Measurements from ENCODE around the gene HOXA3. TPM values are rescaled to one million over a fixed set of nuclear protein-coding genes. Genes with fewer than 3 reads are reported as not detected.
A peak's percentile ranks its signal among the peaks of the same experiment; 100 is the strongest.

HOXA3 gene
- total and polyA plus RNA-seq, 2 donors = 9.0 to 11.4 TPM

DNA sequence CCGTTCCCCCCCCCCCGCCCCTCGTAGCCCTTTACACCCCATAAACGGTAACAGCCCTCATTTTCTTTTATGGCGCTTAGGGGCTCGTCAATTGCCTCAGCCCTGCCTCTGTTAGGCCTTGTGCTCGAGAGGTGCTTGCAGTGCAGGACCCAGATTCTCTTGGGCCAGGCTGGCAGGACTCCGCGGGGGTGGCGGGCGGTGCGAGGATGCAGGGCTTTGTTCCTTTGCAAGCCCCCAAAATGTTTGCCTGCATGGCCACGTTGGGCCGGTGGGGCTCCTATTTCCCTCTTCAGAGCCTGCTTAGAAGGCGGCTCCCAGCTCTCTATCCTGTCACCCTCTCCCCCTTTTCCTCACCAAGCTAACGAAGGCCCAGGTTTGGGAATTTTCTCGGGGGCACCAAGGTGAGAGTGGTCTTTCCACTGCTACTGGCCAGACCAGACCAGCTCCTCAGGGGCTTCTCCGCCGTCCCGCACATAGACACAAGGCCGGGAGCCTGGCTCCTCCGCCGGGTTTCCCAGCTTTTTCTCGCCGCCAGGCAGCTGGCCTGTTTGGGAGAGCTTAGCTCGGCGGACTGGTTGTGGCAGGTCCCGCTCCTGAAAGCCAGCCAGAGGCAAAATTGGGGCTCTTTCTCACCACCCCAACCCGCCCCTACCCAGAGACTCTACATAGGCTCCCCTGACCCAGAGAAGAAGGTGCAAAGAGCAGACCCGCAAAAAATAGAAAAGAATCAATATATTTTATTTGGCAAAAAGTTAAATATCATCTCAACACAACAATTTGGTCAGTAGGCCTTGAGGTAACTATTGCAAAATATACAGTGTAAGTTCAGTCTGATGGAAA is 9.6 kb upstream of the HOXA3 start:
- 43% methylated on average over 30 of the region's 30 CpGs for WGBS
- peak overlapping the region; percentile 60 for H3K4me3 ChIP-seq (ENCODE audit: low read depth, low read length)
- no peaks in the 10 kb centered on the region for H3K36me3 ChIP-seq (ENCODE audit: insufficient read depth)
- H3K4me1 ChIP-seq (ENCODE audit: insufficient read depth) = no peaks in the 10 kb centered on the region
- no peak for DNase-seq (ENCODE audit: extremely low spot score)
- H3K27ac ChIP-seq (ENCODE audit: low read depth) = peak overlapping the region; percentile 62

DNA sequence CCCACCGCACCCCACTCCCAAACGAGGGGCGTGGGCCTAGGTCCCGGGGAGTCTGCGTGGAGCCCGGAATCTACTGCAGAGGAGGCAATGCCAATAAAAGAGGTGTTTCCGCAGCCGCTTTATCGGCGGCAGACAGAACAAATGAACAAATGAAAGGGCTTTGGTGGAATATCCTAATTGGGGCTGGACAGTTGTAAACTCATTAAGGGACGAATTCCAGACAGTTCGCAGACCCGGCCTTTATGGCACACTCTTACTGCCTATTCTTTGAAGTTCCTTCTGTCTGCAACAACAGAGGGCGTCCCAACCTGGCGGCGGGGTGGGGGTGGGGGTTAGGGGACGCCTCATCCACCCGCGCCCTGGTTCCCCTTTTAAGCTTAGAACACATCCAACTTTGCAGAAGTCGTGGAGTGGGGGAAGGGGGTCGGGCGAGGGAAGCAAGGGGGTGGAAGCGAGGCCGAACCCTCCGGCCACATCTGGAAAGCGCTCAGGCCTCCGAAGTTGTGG is 8.9 kb upstream of the HOXA3 start:
- Histone ChIP-seq H3K4me3 (ENCODE audit: low read depth, low read length) (peak overlapping the region; percentile 60), H3K27ac (ENCODE audit: low read depth) (no peak overlapping the region), H3K36me3 (ENCODE audit: insufficient read depth) (no peaks in the 10 kb centered on the region), H3K4me1 (ENCODE audit: insufficient read depth) (no peaks in the 10 kb centered on the region)
- 8% methylated on average over 27 of the region's 27 CpGs for WGBS
- DNase-seq (ENCODE audit: extremely low spot score) = no peak

DNA sequence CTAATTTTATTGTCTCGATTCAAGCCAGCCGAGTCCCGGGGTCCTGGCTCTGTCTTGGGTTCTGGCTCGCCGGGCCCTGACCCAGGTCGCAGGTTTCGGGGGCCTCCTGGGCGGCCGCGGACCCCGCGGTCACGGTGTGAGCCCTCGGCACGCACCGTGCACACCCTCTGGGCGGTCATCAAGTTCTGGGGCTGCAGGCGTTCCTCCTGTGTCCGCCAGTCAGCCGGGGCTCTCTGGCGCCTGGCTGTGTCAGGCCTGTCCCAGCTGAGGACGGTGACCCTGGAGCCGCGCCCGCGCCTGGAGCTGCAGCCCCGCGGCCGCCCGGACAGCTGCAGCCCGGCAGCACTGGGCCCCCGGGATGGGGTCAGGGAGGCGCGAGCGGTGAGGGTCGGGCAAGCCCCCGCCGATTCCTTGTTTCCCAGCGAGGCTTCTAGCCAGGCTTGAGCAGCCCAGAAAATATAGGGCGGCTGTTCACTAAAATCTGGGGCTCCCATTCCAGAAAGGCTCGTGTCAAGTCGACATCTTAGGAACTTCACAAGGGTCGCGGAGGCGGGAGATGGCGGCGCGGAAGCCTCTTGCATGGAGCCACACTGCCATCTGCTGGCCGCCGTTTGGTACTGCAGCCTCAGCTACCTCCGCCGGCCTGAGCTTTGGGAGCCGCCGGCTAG is 8.3 kb upstream of the HOXA3 start:
- Histone ChIP-seq H3K4me3 (ENCODE audit: low read depth, low read length) (peak overlapping the region; percentile 60), H3K4me1 (ENCODE audit: insufficient read depth) (no peaks in the 10 kb centered on the region), H3K36me3 (ENCODE audit: insufficient read depth) (no peaks in the 10 kb centered on the region), H3K27ac (ENCODE audit: low read depth) (peak overlapping the region; percentile 56)
- WGBS = 4% methylated on average over 54 of the region's 54 CpGs
- no peak for DNase-seq (ENCODE audit: extremely low spot score)

- Histone ChIP-seq H3K27ac (ENCODE audit: low read depth) (peak overlapping the region; percentile 56), H3K4me1 (ENCODE audit: insufficient read depth) (no peaks in the 10 kb centered on the region), H3K36me3 (ENCODE audit: insufficient read depth) (no peaks in the 10 kb centered on the region), H3K4me3 (ENCODE audit: low read depth, low read length) (peak overlapping the region; percentile 60)
- WGBS = 77% methylated on average over 23 of the region's 23 CpGs
- no peak for DNase-seq (ENCODE audit: extremely low spot score)
Measured at GRCh38 chr7:27160145-27160545, 7.8 kb upstream of the HOXA3 start.

GRCh38 chr7:27159266-27160144 is 7.1 kb upstream of the HOXA3 start:
- no peak overlapping the region for H3K4me3 ChIP-seq (ENCODE audit: low read depth, low read length)
- H3K36me3 ChIP-seq (ENCODE audit: insufficient read depth) = no peaks in the 10 kb centered on the region
- 87% methylated on average over 27 of the region's 27 CpGs for WGBS
- H3K4me1 ChIP-seq (ENCODE audit: insufficient read depth) = no peaks in the 10 kb centered on the region
- no peak for DNase-seq (ENCODE audit: extremely low spot score)
- no peak overlapping the region for H3K27ac ChIP-seq (ENCODE audit: low read depth)

GRCh38 chr7:27158436-27159265 is 6.3 kb upstream of the HOXA3 start:
- Histone ChIP-seq H3K27ac (ENCODE audit: low read depth) (no peak overlapping the region), H3K4me1 (ENCODE audit: insufficient read depth) (no peaks in the 10 kb centered on the region), H3K36me3 (ENCODE audit: insufficient read depth) (no peaks in the 10 kb centered on the region), H3K4me3 (ENCODE audit: low read depth, low read length) (no peak overlapping the region)
- WGBS = 88% methylated on average over 35 of the region's 35 CpGs
- no peak for DNase-seq (ENCODE audit: extremely low spot score)

DNA sequence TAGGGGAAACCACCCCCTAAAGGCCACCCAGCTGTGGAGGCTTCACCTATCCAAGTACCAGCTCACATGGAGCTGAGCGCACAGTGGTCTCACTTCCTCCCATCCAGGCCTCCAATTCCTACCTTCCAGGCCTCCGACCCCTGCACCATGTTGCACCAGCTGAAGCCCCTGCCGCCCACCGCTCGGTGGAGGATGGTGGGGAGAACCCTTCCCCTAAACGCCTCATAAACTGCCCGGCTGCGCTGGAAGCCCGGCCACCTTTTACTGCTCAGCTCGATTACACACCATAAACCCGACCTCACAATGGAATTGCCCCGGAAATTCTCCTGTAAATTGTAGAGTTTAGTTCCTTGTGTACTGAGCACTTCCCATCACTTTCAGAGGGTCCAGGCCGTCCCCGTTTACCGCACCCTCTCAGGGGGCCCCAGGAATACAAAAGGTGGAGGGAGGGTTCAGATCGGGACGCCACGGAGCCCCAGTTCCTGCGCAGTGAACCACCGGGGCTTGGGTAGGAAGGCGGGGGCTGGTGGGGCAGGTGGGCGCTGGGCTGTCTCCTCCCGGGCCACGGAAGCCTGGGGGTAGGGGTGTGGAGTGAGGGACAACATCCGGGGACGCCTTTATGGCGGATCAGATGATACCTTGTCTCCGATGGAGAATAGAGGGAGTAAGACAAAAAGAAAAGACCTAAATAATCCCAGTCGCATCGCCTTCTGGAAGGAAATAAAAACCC is 5.5 kb upstream of the HOXA3 start:
- Histone ChIP-seq H3K4me1 (ENCODE audit: insufficient read depth) (no peaks in the 10 kb centered on the region), H3K4me3 (ENCODE audit: low read depth, low read length) (no peak overlapping the region), H3K36me3 (ENCODE audit: insufficient read depth) (no peaks in the 10 kb centered on the region), H3K27ac (ENCODE audit: low read depth) (no peak overlapping the region)
- 82% methylated on average over 30 of the region's 30 CpGs for WGBS
- DNase-seq (ENCODE audit: extremely low spot score) = no peak

DNA sequence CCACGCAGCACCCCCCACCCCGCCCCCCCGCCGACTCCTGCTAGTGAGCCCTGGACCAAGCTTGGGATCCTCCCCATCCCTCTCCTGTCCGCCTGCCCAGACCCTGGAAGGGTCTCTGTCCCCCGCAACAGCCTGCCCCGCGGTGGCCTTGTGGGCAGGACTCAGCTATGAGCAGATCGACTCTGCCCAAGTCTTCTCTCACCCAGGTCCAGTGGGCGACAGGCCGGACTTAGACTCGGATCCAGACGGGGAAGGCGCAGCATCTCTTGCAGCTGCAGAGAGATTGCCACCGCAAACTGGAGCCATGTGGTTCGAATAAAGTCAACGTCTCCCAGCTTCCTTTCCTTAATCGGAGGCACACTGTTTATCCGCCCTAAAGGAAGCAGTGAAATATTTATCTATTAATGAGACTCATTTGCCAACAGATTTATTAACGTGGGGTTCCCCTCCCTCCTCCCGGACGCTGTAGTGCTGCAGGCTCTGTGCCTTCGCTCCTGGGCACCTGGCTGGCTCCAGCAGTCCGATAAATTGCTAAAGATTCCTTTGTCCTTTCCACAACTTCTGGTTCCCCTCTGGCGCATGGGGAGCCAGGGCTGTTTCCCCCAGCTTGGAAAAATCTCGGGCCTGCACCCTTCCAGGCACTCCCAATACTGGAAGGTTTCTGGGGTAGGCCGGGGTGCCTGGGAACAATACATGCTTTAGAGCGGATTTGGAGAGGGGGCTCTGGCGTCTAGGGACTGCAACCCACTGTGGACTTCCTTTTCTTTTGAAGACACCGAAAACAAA is 4.7 kb upstream of the HOXA3 start:
- Histone ChIP-seq H3K36me3 (ENCODE audit: insufficient read depth) (no peaks in the 10 kb centered on the region), H3K4me1 (ENCODE audit: insufficient read depth) (no peaks in the 10 kb centered on the region), H3K4me3 (ENCODE audit: low read depth, low read length) (peak overlapping the region; percentile 62), H3K27ac (ENCODE audit: low read depth) (no peak overlapping the region)
- WGBS = 38% methylated on average over 30 of the region's 30 CpGs
- DNase-seq (ENCODE audit: extremely low spot score) = no peak

GRCh38 chr7:27156508-27156898 is 4.1 kb upstream of the HOXA3 start, which contains the start of gene HOXA7:
Gene HOXA7 (minus strand): TSS chr7:27156675. CDS start chr7:27156545, 130 bp downstream.
- no peaks in the 10 kb centered on the region for H3K4me1 ChIP-seq (ENCODE audit: insufficient read depth)
- DNase-seq (ENCODE audit: extremely low spot score) = no peak

GRCh38 chr7:27155816-27156507 is 3.6 kb upstream of the HOXA3 start:
- Histone ChIP-seq H3K4me3 (ENCODE audit: low read depth, low read length) (peak overlapping the region; percentile 62), H3K4me1 (ENCODE audit: insufficient read depth) (no peaks in the 10 kb centered on the region), H3K27ac (ENCODE audit: low read depth) (peak overlapping the region; percentile 88), H3K36me3 (ENCODE audit: insufficient read depth) (no peaks in the 10 kb centered on the region)
- no peak for DNase-seq (ENCODE audit: extremely low spot score)
- under 1% methylated on average over 63 of the region's 63 CpGs for WGBS

More at GRCh38 chr7:27156508-27156898, 4.1 kb upstream of the HOXA3 start, which contains the start of gene HOXA7:
- Histone ChIP-seq H3K4me3 (ENCODE audit: low read depth, low read length) (peak within 1 kb of the TSS; percentile 62), H3K27ac (ENCODE audit: low read depth) (peak within 1 kb of the TSS; percentile 88), H3K36me3 (ENCODE audit: insufficient read depth) (no peaks in the 10 kb centered on the region)
- under 1% methylated on average over 33 of the region's 33 CpGs for WGBS

Data from urinary bladder (tissue), 4 donors.